Hematopoietic multipotent progenitor cell treated with erythropoietin and hydrocortisone succinate and interleukin-3 and kit ligand, for 6 days (in vitro differentiated cells): Measurements from ENCODE around the gene TMEM8B.

Source experiments
- DNase-seq: peaks from one replicate; pipeline ENCODE4 v3.0.0-alpha.2; 2015

The TMEM8B gene

GRCh38 chr9:35812025-35812602 is 16.9 kb upstream of the TMEM8B start, which contains the start of gene SPAG8:
SPAG8 (minus strand) TSS chr9:35812262; CDS start chr9:35812147, 115 bp downstream.
- DNase-seq = peak; percentile 98

DNA sequence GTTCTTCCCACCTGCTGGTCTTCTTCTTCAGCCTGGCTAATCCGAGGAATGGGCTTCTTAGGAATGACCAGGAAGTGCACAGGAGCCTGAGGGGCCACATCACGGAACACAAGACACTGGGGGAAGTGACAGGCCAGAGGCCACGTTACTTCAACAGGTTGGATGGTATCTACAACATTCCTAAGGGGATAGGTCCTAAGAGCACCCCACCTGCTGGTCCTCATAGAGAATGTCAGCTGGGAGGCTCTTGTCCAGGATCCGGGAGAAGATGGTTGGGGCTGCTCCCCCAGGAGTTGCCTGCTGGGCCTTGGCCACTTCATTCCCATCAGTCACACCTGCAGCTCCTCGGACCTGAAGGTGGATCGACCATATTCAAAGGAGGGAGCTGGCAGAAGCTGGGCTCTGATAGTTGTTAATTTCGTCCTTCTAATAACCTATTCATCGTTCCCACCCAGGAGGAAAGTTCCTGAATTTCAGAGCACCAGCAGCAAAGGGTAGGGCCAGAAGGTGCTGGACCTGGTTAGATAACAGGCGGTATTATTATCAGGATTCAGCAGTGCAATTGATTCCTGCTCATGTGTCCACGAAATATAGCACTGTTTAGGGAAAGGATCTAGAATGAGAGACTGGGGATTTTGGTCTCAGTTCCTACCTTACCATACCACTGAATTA is 15.5 kb upstream of the TMEM8B start:
- peak; percentile 62 for DNase-seq

DNA sequence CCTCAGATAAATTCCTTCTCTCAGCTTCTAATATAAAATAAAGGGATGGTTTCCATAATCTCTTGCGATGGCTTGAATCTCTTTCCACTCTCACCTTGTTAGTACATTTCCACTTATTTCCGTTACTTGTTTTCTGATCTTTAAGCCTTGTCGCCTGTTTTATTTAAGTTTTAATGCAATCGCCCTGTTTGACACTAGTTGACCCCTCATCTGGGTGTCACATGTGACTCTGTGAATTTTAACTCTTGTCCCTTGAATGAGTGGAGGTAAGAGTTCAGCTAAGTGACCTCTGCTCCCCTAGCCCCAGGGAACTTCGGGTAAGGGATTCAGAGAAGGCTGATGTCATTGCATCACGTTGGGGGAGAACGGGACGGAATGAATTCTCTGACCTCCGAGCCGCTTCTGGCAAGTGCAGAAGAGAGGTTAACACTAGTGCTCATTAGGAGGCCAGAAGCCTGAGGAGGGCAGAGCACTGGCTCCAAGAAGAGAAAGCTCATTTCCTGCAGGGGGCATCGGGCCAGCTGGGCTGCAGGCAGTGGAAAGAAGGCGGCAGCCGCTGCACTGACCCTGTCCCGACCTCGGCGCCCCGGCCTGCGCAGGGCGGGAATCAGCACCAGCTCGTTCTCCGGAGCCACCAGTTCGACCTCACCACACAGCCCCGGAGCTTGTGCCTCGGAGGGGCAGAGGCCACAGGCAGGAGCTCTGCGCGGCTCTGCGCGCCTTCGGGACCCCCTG is 14.8 kb upstream of the TMEM8B start:
- DNase-seq = peak; percentile 80

DNA sequence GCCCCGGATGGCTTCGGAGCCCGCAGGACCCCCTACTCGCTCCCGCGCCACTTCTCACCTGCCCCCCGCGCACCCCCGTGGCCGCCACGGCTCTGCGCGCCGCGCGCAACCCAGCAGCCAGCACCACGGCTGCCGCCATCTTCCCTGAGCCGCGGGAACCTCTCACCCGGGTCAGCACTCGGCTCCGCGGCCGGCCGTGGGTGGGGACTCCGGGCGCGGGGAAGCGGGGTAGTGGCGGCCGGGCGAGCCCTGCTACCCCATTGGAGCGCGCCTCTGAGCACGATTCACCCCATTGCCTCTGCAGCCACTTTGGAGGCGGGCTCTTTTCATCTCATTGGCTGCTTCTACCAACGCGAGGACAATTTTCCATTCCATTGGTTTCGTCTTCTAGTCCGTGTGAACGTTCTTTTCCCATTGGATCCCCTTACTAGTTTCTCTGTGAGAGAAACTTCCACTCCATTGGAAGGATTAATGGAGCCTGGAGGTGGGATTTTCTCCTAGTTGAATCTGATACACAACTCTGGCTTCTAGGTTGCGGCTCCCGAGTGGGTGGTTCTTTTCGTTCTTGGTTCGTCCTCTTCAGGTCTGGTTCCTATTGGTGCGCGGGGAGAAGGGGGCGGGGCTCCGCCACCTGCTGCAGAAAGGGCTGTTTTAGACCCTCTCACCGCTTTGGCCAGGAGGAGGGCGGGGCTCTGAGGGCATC is 14.0 kb upstream of the TMEM8B start, which contains the start of gene HINT2:
HINT2 (minus strand) TSS at position 202 of the 703 bp plus-strand sequence; CDS start at position 139, 63 bp downstream.
- DNase-seq = peak; percentile 100

DNA sequence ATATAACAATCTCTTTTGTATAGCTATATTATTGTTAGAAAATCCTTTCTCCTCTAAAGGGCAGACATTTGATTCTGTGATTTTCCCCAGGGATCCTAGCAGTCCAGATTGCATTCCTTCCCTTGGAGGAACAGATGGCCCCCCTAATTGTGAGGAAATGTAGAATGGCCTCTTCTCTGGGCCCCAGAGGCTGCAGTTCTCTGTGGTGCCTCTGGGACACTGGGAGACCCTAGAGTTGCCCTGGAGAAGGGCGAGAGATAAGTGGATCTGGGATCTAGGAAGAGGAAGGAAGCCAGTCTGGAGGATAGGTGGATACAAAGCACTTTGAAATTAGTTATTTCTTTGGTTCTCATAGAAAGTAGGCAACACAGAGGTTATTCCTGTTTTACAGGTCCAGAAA is 12.3 kb upstream of the TMEM8B start:
- no peak for DNase-seq

DNA sequence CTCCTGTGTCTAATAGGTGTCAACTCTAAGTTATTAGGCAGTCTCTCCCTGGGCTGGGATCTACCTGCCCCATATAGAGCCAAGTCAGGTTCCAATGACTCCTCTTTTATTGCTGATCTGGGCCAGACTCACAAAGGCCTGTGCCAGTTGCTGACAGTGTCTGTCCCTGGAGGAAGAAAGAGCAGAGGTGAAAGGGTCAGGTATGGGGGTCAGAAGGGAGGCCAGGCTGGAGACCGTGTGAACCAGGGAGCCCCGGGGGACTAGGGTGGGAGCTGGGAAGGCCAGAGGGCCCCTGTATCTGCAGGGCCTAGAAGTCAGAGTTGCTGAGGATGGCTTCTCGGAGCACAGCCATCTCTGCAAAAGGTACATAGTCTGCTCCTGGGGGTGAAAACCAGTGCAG is 10.7 kb upstream of the TMEM8B start:
- no peak for DNase-seq

- DNase-seq = peak; percentile 22
These were observed 9.0 kb upstream of the TMEM8B start for GRCh38 chr9:35820076-35820475.

GRCh38 chr9:35822926-35823325 is 6.1 kb upstream of the TMEM8B start:
- no peak for DNase-seq

DNA sequence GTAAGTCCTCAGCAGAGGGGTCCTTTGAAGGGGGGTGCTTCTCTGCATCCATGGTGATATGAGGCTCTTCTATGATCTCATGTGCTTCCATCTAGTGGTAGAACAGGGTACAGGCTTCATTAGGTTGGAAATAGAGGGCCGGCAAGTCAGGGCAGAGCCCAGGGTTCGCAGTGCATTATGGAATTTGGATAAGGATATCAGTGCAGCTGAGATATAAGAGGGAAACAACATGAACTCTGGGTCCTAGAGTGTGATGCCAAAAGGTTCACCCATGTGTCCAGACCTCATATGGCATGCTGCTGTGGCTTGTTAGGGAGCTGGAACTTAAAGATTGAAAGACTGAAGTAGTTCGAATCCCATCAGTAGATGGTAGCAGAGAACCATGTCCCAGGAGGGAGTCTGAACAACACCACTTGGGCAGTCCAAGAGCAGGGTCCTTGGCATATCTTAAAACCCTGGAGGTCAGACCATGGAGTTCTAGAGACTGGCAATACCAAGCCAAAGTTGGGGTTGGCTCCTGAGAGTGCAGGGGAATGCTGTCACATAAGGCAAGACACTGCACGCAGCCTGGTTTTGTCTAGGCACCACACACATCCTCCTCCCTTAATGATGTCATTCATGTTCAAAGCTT is 2.8 kb upstream of the TMEM8B start:
- peak; percentile 89 for DNase-seq

DNA sequence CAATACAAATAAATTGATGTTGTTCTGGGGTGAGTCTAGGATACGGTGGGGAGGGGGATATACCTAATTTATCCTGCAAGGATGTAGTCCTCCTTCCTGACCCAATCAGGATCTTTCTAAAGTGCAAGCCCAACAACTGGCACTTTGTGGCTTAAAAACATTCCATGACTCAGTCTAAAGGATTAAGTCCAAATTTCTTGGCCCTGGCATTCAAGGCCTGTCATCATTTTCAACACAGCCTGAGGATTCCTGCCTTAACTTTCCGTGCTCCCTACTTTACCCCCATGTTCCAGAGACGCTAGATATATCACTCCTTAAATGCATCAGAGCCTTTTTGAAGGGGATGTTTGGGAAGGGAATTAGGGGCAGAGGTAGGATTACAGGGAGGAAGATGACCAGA is 1.5 kb upstream of the TMEM8B start:
- DNase-seq = no peak

GRCh38 chr9:35828716-35829083 is 328 bp upstream of the TMEM8B start, which contains the start of gene FAM221B:
FAM221B (minus strand) TSS chr9:35828732; CDS start chr9:35826161, 2,571 bp downstream.
- peak; percentile 22 for DNase-seq

GRCh38 chr9:35829764-35830096 is 702 bp downstream of the TMEM8B start:
- no peak for DNase-seq

DNA sequence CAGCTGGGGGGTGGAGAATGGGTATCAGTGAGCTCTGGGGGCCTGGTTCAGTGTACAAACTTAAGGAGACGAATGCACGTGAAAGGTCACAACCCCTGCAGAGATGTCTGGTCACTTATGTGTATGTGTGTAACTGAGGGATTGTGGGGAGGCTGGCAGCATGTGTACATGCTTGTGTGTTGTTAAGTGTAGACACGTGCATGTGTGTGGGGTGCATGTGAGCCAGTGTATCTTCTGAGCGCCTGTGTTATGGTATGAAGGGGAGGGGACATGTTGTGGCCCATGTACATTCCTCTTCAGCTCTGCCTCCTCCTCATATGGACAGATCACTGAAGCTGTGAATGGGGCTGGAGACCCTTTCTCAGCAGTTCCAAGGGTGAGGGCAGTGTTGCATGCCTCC is 2.0 kb downstream of the TMEM8B start:
- DNase-seq = no peak

DNA sequence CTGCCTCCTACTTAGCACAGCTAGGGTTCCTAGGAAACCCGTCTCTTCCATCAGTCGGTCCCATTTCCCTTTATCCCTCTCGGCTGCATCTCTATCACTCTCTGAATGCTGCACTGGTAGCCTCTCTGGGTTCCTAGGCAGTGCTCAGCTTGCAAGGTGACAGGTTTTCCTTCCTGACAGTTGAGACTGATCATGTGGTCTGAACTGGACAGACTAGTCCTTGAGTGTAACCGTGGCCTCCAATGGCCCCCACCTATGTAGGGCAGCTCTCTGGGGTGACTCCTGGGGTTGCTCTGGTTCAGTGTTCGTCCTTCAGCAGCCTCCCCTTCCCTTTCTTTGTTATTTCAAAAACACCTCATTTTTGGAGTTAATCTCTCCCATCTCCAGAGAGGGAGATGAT is 3.8 kb downstream of the TMEM8B start:
- DNase-seq = no peak

- no peak for DNase-seq
These were observed 5.5 kb downstream of the TMEM8B start for GRCh38 chr9:35834260-35835215.

- DNase-seq = peak; percentile 60
These were observed 6.2 kb downstream of the TMEM8B start for GRCh38 chr9:35835216-35835632.

GRCh38 chr9:35835766-35836165 is 6.7 kb downstream of the TMEM8B start:
- no peak for DNase-seq

- no peak for DNase-seq
These were observed 7.6 kb downstream of the TMEM8B start for GRCh38 chr9:35836595-35836994.

- no peak for DNase-seq
These were observed 10.9 kb downstream of the TMEM8B start for GRCh38 chr9:35839926-35840325.

- no peak for DNase-seq
These were observed 12.0 kb downstream of the TMEM8B start for GRCh38 chr9:35840881-35841644.

- DNase-seq = no peak
These were observed 12.5 kb downstream of the TMEM8B start for GRCh38 chr9:35841645-35841900.
